ENCODE data around the gene CD83. TPM values are rescaled to one million over a fixed set of nuclear protein-coding genes. Genes with fewer than 3 reads are reported as not detected.
"Not testable (repeated sequence)": the region's sequence is repeated elsewhere in the genome, so short reads cannot be mapped to it uniquely, and the experiment has no call there.

The CD83 gene
- polyA plus RNA-seq, 1 experiment, result 0.85 TPM

GRCh38 chr6:14147891-14148290, 30.3 kb downstream of the CD83 start:
- Histone ChIP-seq H3K36me3 (ENCODE audit: control insufficient read depth, insufficient read depth, low read length) (no peaks in the 10 kb centered on the region), H3K4me3 (ENCODE audit: low read depth, low read length) (no peak overlapping the region), H3K27me3 (ENCODE audit: control insufficient read depth, insufficient read depth, low read length) (no peaks in the 10 kb centered on the region)
- no peak for DNase-seq (ENCODE audit: low read depth)
- ChIA-PET POLR2A (no interaction called here), CTCF (interaction anchor here (0.9 to 2.6 kb wide), 5 partner anchors 14 to 239 kb away, joined by 3 to 9 read pairs (median 3); no protein-coding TSS in a partner anchor)
- no peak for TF ChIP-seq CTCF (IDR thresholded peaks at IDR 0.05; ENCODE audit: insufficient read depth, low read depth, low read length)

GRCh38 chr6:14148471-14148870, 30.9 kb downstream of the CD83 start:
- DNase-seq (ENCODE audit: low read depth), result no peak
- Histone ChIP-seq H3K4me3 (ENCODE audit: low read depth, low read length) (no peak overlapping the region), H3K27me3 (ENCODE audit: control insufficient read depth, insufficient read depth, low read length) (no peaks in the 10 kb centered on the region), H3K36me3 (ENCODE audit: control insufficient read depth, insufficient read depth, low read length) (no peaks in the 10 kb centered on the region)
- CTCF ChIA-PET, result interaction anchor here (0.6 to 2.6 kb wide), 4 partner anchors 19 to 240 kb away, joined by 3 to 9 read pairs (median 4); no protein-coding TSS in a partner anchor
- no peak for TF ChIP-seq CTCF (IDR thresholded peaks at IDR 0.05; ENCODE audit: insufficient read depth, low read depth, low read length)
- POLR2A ChIA-PET, result no interaction called here

- Histone ChIP-seq H3K27me3 (ENCODE audit: control insufficient read depth, insufficient read depth, low read length) (no peaks in the 10 kb centered on the region), H3K4me3 (ENCODE audit: low read depth, low read length) (no peak overlapping the region), H3K36me3 (ENCODE audit: control insufficient read depth, insufficient read depth, low read length) (no peaks in the 10 kb centered on the region)
- ChIA-PET CTCF (interaction anchor here (0.8 to 2.6 kb wide), 3 partner anchors 19 to 241 kb away, joined by 3 to 9 read pairs (median 6); no protein-coding TSS in a partner anchor), POLR2A (no interaction called here)
- TF ChIP-seq CTCF (IDR thresholded peaks at IDR 0.05; ENCODE audit: insufficient read depth, low read depth, low read length), result no peak
- DNase-seq (ENCODE audit: low read depth), result no peak
These were observed 31.6 kb downstream of the CD83 start for GRCh38 chr6:14149053-14149738.

- POLR2A ChIA-PET, result no interaction called here
- DNase-seq (ENCODE audit: low read depth), result no peak
- Histone ChIP-seq H3K36me3 (ENCODE audit: control insufficient read depth, insufficient read depth, low read length) (no peaks in the 10 kb centered on the region), H3K27me3 (ENCODE audit: control insufficient read depth, insufficient read depth, low read length) (no peaks in the 10 kb centered on the region), H3K4me3 (ENCODE audit: low read depth, low read length) (no peak overlapping the region)
- CTCF ChIA-PET, result interaction anchor here (0.8 kb wide), 1 partner anchor 31 kb away, joined by 3 read pairs; no protein-coding TSS in a partner anchor
- no peak for TF ChIP-seq CTCF (IDR thresholded peaks at IDR 0.05; ENCODE audit: insufficient read depth, low read depth, low read length)
These were observed 32.2 kb downstream of the CD83 start for GRCh38 chr6:14149739-14150130.

- H3K36me3 ChIP-seq (ENCODE audit: control insufficient read depth, insufficient read depth, low read length); H3K27me3 ChIP-seq (ENCODE audit: control insufficient read depth, insufficient read depth, low read length); POLR2A ChIA-PET; DNase-seq (ENCODE audit: low read depth); H3K4me3 ChIP-seq (ENCODE audit: low read depth, low read length); CTCF ChIA-PET: not testable (repeated sequence)
These were observed 33.7 kb downstream of the CD83 start for GRCh38 chr6:14151300-14151699.

GRCh38 chr6:14151773-14152172, 34.2 kb downstream of the CD83 start:
- Histone ChIP-seq H3K4me3 (ENCODE audit: low read depth, low read length) (no peak overlapping the region), H3K36me3 (ENCODE audit: control insufficient read depth, insufficient read depth, low read length) (no peaks in the 10 kb centered on the region), H3K27me3 (ENCODE audit: control insufficient read depth, insufficient read depth, low read length) (no peaks in the 10 kb centered on the region)
- no peak for TF ChIP-seq CTCF (IDR thresholded peaks at IDR 0.05; ENCODE audit: insufficient read depth, low read depth, low read length)
- ChIA-PET CTCF (interaction anchor here (0.6 to 0.7 kb wide), 2 partner anchors 12 to 242 kb away, joined by 3 read pairs; no protein-coding TSS in a partner anchor), POLR2A (no interaction called here)
- DNase-seq (ENCODE audit: low read depth), result no peak
